Omental fat pad (tissue), 4 donors: ENCODE results near the gene OR9A4. TPM values are rescaled to one million over a fixed set of nuclear protein-coding genes. Genes with fewer than 3 reads are reported as not detected.

Source experiments
- ATAC-seq: fragments of 150-250 bp; one replicate; pipeline ENCODE4 v1.9.1; 2016; ENCODE audit warnings: mild to moderate bottlenecking, moderate library complexity; ENCODE audit not compliant: low FRiP score
- DNase-seq: peaks from one replicate; pipeline ENCODE4 v3.0.0-alpha.2; 2019; ENCODE audit warnings: low spot score
- total RNA-seq, 4 donors: library from RNA; depleted of rRNA; stranded (reverse); fragments of >200 nt; gene quantifications; one replicate each; pipeline ENCODE4 v1.1.0, GENCODE V29; 2016
- TF ChIP-seq, protein P1 (sequence below), 3 donors: fragments of 450-650 bp; IDR thresholded peaks; one replicate each; pipeline ENCODE4 v1.5.1; 2016 to 2017; ENCODE audit warnings: antibody characterized with exemption in 3 of 3, mild to moderate bottlenecking in 3 of 3, moderate library complexity in 2 of 3

The OR9A4 gene, protein sequence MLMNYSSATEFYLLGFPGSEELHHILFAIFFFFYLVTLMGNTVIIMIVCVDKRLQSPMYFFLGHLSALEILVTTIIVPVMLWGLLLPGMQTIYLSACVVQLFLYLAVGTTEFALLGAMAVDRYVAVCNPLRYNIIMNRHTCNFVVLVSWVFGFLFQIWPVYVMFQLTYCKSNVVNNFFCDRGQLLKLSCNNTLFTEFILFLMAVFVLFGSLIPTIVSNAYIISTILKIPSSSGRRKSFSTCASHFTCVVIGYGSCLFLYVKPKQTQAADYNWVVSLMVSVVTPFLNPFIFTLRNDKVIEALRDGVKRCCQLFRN
- under 1 TPM in 1 of 4 donors, not detected in 3; 0.95 TPM for total RNA-seq

DNA sequence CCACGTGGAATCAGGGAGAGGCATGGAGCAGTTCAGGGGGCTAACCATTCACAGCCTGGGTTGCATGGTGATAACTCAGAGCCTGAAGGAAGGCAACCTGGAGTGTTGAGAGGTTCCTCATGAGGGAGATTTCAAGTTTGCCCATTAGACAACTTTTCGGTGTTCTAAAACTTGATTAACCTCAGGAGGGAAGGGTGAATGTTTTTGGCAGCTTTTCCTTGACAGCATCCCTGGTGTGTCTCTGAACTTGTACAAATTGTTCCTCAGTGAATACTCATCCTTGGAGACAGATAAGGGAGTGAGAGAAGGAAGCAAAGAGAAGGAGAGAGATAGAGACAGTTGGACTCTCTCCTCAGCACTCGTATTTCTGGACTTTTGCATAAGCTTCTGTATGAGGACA is at the start of gene OR9A4:
OR9A4 (plus strand) TSS at position 301 of the 400 bp plus-strand sequence. CDS start 2,477 bp downstream, outside the sequence.
- TF ChIP-seq, protein P1, sequence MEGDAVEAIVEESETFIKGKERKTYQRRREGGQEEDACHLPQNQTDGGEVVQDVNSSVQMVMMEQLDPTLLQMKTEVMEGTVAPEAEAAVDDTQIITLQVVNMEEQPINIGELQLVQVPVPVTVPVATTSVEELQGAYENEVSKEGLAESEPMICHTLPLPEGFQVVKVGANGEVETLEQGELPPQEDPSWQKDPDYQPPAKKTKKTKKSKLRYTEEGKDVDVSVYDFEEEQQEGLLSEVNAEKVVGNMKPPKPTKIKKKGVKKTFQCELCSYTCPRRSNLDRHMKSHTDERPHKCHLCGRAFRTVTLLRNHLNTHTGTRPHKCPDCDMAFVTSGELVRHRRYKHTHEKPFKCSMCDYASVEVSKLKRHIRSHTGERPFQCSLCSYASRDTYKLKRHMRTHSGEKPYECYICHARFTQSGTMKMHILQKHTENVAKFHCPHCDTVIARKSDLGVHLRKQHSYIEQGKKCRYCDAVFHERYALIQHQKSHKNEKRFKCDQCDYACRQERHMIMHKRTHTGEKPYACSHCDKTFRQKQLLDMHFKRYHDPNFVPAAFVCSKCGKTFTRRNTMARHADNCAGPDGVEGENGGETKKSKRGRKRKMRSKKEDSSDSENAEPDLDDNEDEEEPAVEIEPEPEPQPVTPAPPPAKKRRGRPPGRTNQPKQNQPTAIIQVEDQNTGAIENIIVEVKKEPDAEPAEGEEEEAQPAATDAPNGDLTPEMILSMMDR (IDR thresholded peaks at IDR 0.05): no peak
- ATAC-seq (no peak), DNase-seq (no peak)

DNA sequence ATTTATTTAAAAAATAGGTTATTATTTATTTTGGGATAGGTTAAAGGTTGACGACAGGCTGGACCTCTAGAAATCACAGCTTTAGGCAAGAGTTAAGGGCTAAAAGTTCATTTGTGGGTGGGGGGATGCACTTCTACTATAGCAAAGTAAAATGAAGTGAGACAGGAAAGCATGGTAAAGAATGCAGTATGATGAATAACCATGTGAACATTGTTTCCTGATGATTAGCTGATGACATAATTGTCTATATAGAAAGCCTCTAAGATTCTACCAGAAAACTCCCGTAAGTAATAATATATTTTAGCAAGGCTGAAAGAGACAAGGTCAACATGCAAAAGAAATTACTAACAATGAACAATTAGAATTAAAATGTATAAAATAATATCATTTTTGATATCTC is 49.2 kb upstream of the OR9A4 start:
- DNase-seq (no peak), ATAC-seq (no peak)
- TF ChIP-seq, protein P1 (IDR thresholded peaks at IDR 0.05): no peak

DNA sequence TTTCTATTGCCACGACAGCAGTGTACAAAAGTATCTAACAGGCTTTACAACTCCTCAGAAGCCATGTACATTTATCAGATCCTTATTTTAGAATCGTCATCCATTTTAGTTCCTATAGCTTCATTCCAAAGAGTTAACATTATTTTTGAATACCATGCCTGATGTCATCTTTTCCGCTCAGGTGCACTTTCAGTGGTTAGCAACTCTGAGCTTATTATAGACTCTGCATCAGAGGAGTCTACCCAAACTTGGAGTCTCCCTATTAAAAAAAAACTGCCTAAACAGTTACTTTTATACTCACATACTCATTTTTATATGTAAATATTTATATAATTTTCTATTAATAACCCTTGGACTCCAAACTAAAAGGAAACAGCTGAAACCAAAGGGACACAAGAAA is 43.3 kb upstream of the OR9A4 start:
- DNase-seq (no peak), ATAC-seq (no peak)
- TF ChIP-seq, protein P1 (IDR thresholded peaks at IDR 0.05): no peak

DNA sequence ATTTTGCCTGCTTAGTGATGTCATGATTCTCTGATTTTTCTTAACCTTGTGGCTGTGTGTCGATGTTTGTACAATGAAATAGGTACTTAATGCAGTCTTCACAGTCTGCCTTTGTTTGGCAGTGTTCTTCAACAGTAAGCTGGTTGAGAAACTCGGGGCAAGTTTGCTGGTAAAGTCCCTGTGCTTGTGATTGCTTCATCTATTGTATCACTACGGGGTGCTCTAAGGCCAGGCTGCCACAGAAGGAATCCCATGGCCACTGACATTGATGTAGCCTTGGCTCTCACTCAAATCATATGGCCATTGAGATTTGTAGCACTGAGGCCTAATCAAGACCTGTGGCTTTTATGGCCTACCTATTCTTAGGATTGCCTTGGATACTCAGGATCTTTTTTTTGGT is 41.4 kb upstream of the OR9A4 start:
- ATAC-seq: no peak
- TF ChIP-seq, protein P1 (IDR thresholded peaks at IDR 0.05): no peak
- no peak for DNase-seq

DNA sequence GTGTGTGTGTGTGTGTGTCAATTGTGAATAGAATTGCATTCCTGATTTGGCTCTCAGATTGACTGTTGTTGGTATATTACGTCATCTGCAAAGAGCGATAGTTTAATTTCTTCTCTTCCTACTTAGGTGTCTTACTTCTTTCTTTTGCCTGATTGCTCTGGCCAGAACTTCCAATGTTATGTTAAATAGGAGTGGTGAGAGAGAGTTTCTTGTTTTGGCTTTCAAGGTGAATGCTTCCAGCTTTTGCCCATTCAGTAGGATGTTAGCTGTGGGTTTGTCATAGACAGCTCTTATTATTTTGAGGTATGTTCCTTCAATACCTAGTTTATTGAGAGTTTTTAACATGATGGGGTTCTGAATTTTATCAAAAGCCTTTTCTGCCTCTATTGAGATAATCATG is 40.7 kb upstream of the OR9A4 start:
- DNase-seq: no peak
- ATAC-seq: no peak
- TF ChIP-seq, protein P1 (IDR thresholded peaks at IDR 0.05): no peak

DNA sequence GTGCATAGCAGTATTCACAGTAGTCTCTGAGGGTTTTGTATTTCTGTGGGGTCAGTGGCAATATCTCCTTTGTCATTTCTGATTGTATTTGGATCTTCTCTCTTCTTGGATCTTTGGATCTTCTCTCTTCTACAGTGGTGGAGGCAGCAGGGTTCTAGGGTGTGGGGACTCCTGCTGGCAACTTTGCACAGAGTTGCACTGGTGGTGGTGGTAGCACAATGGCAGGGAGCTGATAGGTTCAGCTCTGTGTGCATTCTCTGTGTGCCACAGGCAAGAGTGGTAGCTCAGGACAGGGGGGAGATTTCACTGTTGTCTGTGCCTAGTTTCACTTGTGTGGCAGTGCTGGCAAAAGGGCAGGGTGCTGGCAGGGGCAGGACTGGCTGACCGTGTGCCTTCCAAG is 39.8 kb upstream of the OR9A4 start:
- ATAC-seq: no peak
- no peak for DNase-seq
- TF ChIP-seq, protein P1 (IDR thresholded peaks at IDR 0.05): no peak

DNA sequence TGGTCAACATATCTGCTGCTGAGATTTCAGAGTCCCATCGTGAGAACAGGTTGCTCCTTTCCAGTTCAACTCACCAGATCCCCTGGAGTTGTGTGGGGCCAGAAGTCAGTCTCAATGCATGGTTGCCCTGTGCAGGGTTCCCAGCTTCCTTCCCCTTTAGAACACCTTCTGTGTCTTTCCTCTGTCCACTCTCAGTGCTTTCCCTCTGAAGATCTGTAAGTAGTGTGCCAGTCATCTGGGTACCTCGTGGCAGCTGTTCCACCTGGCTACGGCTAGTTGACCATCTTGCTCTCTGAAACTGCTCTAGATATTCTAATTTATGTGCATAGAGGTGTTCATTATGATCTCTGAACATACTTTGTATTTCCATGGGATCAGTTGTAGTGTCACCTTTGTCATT is 38.8 kb upstream of the OR9A4 start:
- TF ChIP-seq, protein P1 (IDR thresholded peaks at IDR 0.05): no peak
- ATAC-seq: no peak
- DNase-seq: no peak
